PC-3 (cell line): ENCODE measurements around the gene CNNM1.

Experiments used
- EZH2 ChIP-seq: fragments of 300-600 bp; sonication (generic); IDR thresholded peaks from one replicate; pipeline ENCODE4 v1.6.1; 2017; ENCODE audit warnings: antibody characterized with exemption, mild to moderate bottlenecking, low read length; ENCODE audit not compliant: unreplicated experiment
- TF ChIP-seq, protein P1 (sequence below): fragments of 300-600 bp; sonication (generic); conservative IDR thresholded peaks from 2 replicates; pipeline ENCODE4 v1.5.1; 2017; ENCODE audit warnings: antibody characterized with exemption, low read depth, mild to moderate bottlenecking, low read length

DNA sequence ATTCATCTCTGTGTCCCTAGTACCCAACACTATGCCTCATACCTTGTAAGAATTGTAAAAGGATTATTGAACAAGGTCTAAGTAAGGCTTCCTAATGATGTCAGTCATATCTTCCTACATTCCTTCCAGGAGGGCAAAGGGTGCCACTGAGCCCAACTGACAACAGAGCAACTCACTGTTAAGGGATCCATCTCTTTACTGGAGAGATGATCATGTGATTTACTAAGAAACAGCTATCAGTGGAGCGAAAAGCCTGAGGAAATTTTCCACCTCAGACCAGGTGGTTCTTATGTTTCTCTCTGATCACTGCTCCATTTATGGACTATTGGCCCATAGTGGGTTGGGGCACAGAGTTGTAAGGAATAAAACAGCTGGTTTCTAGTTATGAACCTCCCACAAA is 38.9 kb upstream of the CNNM1 start:
- TF ChIP-seq, protein P1, sequence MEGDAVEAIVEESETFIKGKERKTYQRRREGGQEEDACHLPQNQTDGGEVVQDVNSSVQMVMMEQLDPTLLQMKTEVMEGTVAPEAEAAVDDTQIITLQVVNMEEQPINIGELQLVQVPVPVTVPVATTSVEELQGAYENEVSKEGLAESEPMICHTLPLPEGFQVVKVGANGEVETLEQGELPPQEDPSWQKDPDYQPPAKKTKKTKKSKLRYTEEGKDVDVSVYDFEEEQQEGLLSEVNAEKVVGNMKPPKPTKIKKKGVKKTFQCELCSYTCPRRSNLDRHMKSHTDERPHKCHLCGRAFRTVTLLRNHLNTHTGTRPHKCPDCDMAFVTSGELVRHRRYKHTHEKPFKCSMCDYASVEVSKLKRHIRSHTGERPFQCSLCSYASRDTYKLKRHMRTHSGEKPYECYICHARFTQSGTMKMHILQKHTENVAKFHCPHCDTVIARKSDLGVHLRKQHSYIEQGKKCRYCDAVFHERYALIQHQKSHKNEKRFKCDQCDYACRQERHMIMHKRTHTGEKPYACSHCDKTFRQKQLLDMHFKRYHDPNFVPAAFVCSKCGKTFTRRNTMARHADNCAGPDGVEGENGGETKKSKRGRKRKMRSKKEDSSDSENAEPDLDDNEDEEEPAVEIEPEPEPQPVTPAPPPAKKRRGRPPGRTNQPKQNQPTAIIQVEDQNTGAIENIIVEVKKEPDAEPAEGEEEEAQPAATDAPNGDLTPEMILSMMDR, result no peak
- TF ChIP-seq EZH2, result no peak
